Tibial nerve (tissue), 4 donors: ENCODE data around the gene CACNA1B. TPM values are rescaled to one million over a fixed set of nuclear protein-coding genes. Genes with fewer than 3 reads are reported as not detected.

ENCODE experiments used
- DNase-seq, 2 donors: peaks; one replicate each; pipeline ENCODE4 v3.0.0-alpha.2; 2019; ENCODE audit warnings: low spot score in 2 of 2
- H3K27ac ChIP-seq, 4 donors: fragments of 200-600 bp; sonication (generic) in 3 of 4; one replicate each; pipeline ENCODE4 v1.5.1; 2017 to 2019; ENCODE audit warnings: mild to moderate bottlenecking in 1 of 4
- H3K27me3 ChIP-seq, 2 donors: fragments of 200-600 bp; sonication (generic) in 1 of 2; one replicate each; pipeline versions ENCODE4 v1.5.1 to v1.6.0; 2017 to 2019
- H3K36me3 ChIP-seq, 3 donors: fragments of 200-600 bp; sonication (generic); one replicate each; pipeline ENCODE4 v1.5.1; 2018 to 2019
- H3K4me1 ChIP-seq, 4 donors: fragments of 200-600 bp; sonication (generic) in 3 of 4; one replicate each; pipeline ENCODE4 v1.5.1; 2017 to 2019
- H3K4me3 ChIP-seq, 4 donors: fragments of 200-600 bp; sonication (generic) in 3 of 4; one replicate each; pipeline ENCODE4 v1.5.1; 2017 to 2019; ENCODE audit warnings: mild to moderate bottlenecking in 1 of 4, moderate library complexity in 1 of 4
- H3K9me3 ChIP-seq, 4 donors: fragments of 200-600 bp; sonication (generic) in 3 of 4; one replicate each; pipeline ENCODE4 v1.5.1; 2017 to 2019
- EP300 ChIP-seq, 2 donors: sonication (generic); formaldehyde crosslinking; IDR thresholded peaks; one replicate each; pipeline ENCODE4 v1.6.1; 2017; ENCODE audit warnings: antibody characterized with exemption in 2 of 2, mild to moderate bottlenecking in 1 of 2
- POLR2A ChIP-seq, 2 donors: fragments of 450-650 bp; IDR thresholded peaks; one replicate each; pipeline ENCODE4 v1.6.1; 2017; ENCODE audit warnings: antibody characterized with exemption in 2 of 2, mild to moderate bottlenecking in 2 of 2, moderate library complexity in 2 of 2
- WGBS, 2 donors: methylation state at CpG; one replicate each; pipeline ENCODE4 v1.1.5; 2018; 5-methylcytosine and 5-hydroxymethylcytosine counted together
- total RNA-seq, 4 donors: library from RNA; depleted of rRNA; stranded (reverse); fragments of >200 nt; gene quantifications; one replicate each; pipeline ENCODE4 v1.1.0, GENCODE V29; 2016
- TF ChIP-seq, protein P1 (sequence below), 5 experiments: fragments of 200-600 bp in 3 of 5; fragments of 450-650 bp in 2 of 5; sonication (generic) in 3 of 5; IDR thresholded peaks; one replicate each; pipeline ENCODE4 v1.5.1; 2016 to 2019; ENCODE audit warnings: antibody characterized with exemption in 5 of 5, mild to moderate bottlenecking in 3 of 5, moderate library complexity in 2 of 5

CACNA1B gene
- total RNA-seq, 4 donors from 2014 or later: under 0.01 TPM; not detected in 2

- DNase-seq: no peak
- Histone ChIP-seq H3K4me1 (no peaks in the 10 kb centered on the region), H3K27me3 (no peaks in the 10 kb centered on the region), H3K36me3 (no peaks in the 10 kb centered on the region), H3K9me3 (peaks cover 0 to 4% (median 0%) of the 10 kb centered on the region in 4 donors), H3K4me3 (no peak overlapping the region), H3K27ac (no peak overlapping the region)
- WGBS, 2 donors: 66 to 78% methylated on average over 8 of the region's 8 CpGs
- TF ChIP-seq, protein P1, sequence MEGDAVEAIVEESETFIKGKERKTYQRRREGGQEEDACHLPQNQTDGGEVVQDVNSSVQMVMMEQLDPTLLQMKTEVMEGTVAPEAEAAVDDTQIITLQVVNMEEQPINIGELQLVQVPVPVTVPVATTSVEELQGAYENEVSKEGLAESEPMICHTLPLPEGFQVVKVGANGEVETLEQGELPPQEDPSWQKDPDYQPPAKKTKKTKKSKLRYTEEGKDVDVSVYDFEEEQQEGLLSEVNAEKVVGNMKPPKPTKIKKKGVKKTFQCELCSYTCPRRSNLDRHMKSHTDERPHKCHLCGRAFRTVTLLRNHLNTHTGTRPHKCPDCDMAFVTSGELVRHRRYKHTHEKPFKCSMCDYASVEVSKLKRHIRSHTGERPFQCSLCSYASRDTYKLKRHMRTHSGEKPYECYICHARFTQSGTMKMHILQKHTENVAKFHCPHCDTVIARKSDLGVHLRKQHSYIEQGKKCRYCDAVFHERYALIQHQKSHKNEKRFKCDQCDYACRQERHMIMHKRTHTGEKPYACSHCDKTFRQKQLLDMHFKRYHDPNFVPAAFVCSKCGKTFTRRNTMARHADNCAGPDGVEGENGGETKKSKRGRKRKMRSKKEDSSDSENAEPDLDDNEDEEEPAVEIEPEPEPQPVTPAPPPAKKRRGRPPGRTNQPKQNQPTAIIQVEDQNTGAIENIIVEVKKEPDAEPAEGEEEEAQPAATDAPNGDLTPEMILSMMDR (IDR thresholded peaks at IDR 0.05): no peak
- TF ChIP-seq POLR2A (IDR thresholded peaks at IDR 0.05) (no peak), EP300 (IDR thresholded peaks at IDR 0.05) (no peak)
Observed at GRCh38 chr9:138057726-138058125, 180.1 kb downstream of the CACNA1B start.

- Histone ChIP-seq H3K27ac (no peak overlapping the region), H3K27me3 (no peaks in the 10 kb centered on the region), H3K4me3 (no peak overlapping the region), H3K9me3 (peaks cover 0 to 4% (median 0%) of the 10 kb centered on the region in 4 donors), H3K36me3 (no peaks in the 10 kb centered on the region), H3K4me1 (no peaks in the 10 kb centered on the region)
- 91% methylated on average over 9 of the region's 9 CpGs for WGBS, 2 donors
- TF ChIP-seq, protein P1 (IDR thresholded peaks at IDR 0.05): no peak
- no peak for TF ChIP-seq EP300 (IDR thresholded peaks at IDR 0.05)
- TF ChIP-seq POLR2A (IDR thresholded peaks at IDR 0.05): no peak
- no peak for DNase-seq
Observed at GRCh38 chr9:138058181-138058580, 180.6 kb downstream of the CACNA1B start.

DNA sequence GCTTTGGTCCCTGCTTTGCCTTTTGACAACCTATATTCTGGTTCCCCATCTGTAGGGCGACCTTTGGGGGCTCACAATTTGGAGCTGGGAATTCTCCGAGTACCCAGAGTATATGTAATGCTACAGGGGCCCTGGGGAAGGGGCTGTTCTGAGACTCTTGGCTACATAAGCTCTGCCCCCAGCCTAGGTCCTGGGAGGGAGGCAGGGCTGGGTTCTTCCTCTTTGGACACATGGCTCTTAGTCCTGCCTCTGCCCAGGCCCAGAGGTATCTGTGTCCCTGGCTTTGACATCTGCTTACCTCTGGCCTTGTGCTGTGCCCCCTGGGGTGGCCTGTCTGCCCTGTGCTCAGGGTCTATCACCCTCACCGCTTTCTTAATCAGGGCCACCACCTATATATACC is 181.6 kb downstream of the CACNA1B start:
- DNase-seq: no peak
- Histone ChIP-seq H3K4me1 (no peaks in the 10 kb centered on the region), H3K9me3 (peaks cover 0 to 4% (median 0%) of the 10 kb centered on the region in 4 donors), H3K36me3 (no peaks in the 10 kb centered on the region), H3K4me3 (no peak overlapping the region), H3K27ac (no peak overlapping the region), H3K27me3 (no peaks in the 10 kb centered on the region)
- TF ChIP-seq, protein P1 (IDR thresholded peaks at IDR 0.05): no peak
- TF ChIP-seq EP300 (IDR thresholded peaks at IDR 0.05): no peak
- no peak for TF ChIP-seq POLR2A (IDR thresholded peaks at IDR 0.05)
- 81 to 89% methylated on average over 3 of the region's 3 CpGs for WGBS, 2 donors

DNA sequence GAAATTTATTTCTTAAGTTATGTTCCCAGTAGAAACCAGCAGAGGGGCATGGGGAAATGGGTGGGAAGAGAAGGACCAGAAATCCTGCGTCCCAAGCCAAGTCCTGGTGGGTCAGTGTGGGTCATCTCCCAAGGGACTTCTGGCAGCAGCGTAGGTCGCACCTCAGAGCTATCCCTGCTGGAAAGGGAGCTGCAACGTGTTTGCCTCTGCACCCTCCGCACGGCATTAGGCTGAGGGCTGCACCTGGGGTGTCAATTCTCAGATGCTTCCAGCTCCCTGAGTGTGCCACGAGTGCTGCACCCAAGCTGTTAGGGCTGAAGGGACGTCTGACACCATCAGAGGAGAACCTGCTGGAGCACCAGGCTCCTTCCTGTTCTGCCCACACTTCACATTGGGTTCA is 182.8 kb downstream of the CACNA1B start:
- no peak for DNase-seq
- no peaks in the 10 kb centered on the region for H3K4me1 ChIP-seq
- H3K27ac ChIP-seq: no peak overlapping the region
- 75 to 76% methylated on average over 8 of the region's 8 CpGs for WGBS, 2 donors
- no peak overlapping the region for H3K4me3 ChIP-seq
- TF ChIP-seq POLR2A (IDR thresholded peaks at IDR 0.05) (no peak), EP300 (IDR thresholded peaks at IDR 0.05) (no peak)
- peaks cover 0 to 4% (median 0%) of the 10 kb centered on the region in 4 donors for H3K9me3 ChIP-seq
- no peaks in the 10 kb centered on the region for H3K36me3 ChIP-seq
- H3K27me3 ChIP-seq: no peaks in the 10 kb centered on the region

DNA sequence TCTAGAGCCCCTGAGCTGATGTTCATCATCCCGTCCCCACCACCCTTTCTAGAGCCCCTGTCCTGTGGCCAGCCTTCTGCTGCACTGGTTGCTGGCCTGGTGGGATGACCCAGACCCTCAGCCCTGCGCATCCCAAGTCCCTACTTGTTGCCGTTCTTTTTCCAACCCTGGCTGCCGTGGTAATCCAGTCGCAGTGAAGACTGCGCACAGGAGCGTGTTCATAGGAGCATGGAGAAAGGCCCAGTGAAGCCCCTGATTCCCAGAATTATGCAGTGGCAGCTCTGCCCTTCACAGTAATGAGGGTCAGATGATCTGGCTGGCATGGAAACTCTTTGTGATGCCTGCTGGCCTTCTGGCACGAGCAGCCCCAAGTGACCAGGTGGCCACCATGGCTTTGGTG is 183.3 kb downstream of the CACNA1B start:
- TF ChIP-seq POLR2A (IDR thresholded peaks at IDR 0.05) (no peak), EP300 (IDR thresholded peaks at IDR 0.05) (no peak)
- TF ChIP-seq, protein P1 (IDR thresholded peaks at IDR 0.05): no peak
- DNase-seq: no peak

DNA sequence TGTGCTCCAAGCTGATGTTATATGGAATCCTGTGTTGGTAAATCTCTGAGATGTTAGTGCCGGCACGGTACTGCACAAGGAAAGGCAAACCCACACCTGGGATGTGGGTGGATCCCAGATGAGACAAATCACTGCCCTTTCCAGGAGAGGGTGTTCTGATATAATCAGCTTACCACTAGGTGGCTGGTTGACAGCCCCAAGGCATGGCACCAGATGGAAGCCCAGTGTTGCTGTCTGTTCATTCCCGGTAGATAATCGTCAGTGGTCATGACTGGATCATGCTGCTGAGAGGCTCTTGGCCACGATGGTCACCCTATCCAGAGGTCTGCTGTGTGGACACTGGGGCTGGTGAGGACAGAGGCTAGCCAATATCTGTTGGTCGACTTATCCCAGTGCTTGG is 184.0 kb downstream of the CACNA1B start:
- no peak for TF ChIP-seq POLR2A (IDR thresholded peaks at IDR 0.05)
- TF ChIP-seq, protein P1 (IDR thresholded peaks at IDR 0.05): no peak
- TF ChIP-seq EP300 (IDR thresholded peaks at IDR 0.05): no peak
- DNase-seq: no peak
- H3K36me3 ChIP-seq: no peaks in the 10 kb centered on the region
- WGBS, 2 donors: 84 to 93% methylated on average over 6 of the region's 6 CpGs
- no peaks in the 10 kb centered on the region for H3K27me3 ChIP-seq
- no peak overlapping the region for H3K27ac ChIP-seq
- peaks cover 0 to under 1% (median 0%) of the 10 kb centered on the region in 4 donors for H3K9me3 ChIP-seq
- H3K4me1 ChIP-seq: no peaks in the 10 kb centered on the region
- H3K4me3 ChIP-seq: no peak overlapping the region

More for the DNA sequence above, 183.3 kb downstream of the CACNA1B start:
- H3K36me3 ChIP-seq: no peaks in the 10 kb centered on the region
- 88 to 89% methylated on average over 8 of the region's 8 CpGs for WGBS, 2 donors
- no peaks in the 10 kb centered on the region for H3K27me3 ChIP-seq
- H3K27ac ChIP-seq: no peak overlapping the region
- H3K4me1 ChIP-seq: no peaks in the 10 kb centered on the region
- H3K9me3 ChIP-seq: peaks cover 0 to 4% (median 0%) of the 10 kb centered on the region in 4 donors
- H3K4me3 ChIP-seq: no peak overlapping the region
